K562 (cell line): ENCODE data around the gene HLA-E. TPM values are rescaled to one million over a fixed set of nuclear protein-coding genes. Genes with fewer than 3 reads are reported as not detected.

ENCODE experiments used
- ATAC-seq: fragments of 200-7000 bp; cut with Tn5 transposase; 3 replicates; pipeline ENCODE4 v1.9.1; 2020; ENCODE audit warnings: moderate library complexity
- BruUV-seq: library from RNA; stranded (reverse); fragments of 400-500 nt; replicated peaks from 2 replicates; lab custom pipeline; 2021; lab: Mats Ljungman, UMichigan
- CTCF ChIA-PET: fragments of 300-600 bp; formaldehyde crosslinking; extraction: SDS; loops from one replicate; lab custom pipeline; 2021; ENCODE audit warnings: low intra/inter-chr PET ratio; lab: Yijun Ruan, JAX
- POLR2A ChIA-PET: fragments of 300-600, 350-650 bp; sonication (Branson Sonifier 250); formaldehyde crosslinking; extraction: SDS; loops from one replicate; lab custom pipeline; 2021; ENCODE audit warnings: antibody characterized with exemption, inconsistent platforms; lab: Yijun Ruan, JAX
- DNase-seq, 4 experiments: peaks; one replicate each; pipeline versions ENCODE4 v3.0.0 to v3.0.0-alpha.2; 2011 to 2018; ENCODE audit warnings: low spot score in 3 of 4, mixed read lengths in 3 of 4; ENCODE audit errors: extremely low read depth in 1 of 4
- FAIRE-seq: peaks from 2 replicates; lab custom pipeline; 2011; peaks lifted over from hg19 to GRCh38; lab: Jason Lieb, UNC
- H2AFZ ChIP-seq: 2 replicates; pipeline ENCODE4 v1.6.0; 2011; ENCODE audit warnings: low read depth, low read length, control low read depth, inconsistent platforms
- H3K27ac ChIP-seq: fragments of 200-600 bp; 3 replicates; pipeline ENCODE4 v1.8.0; 2011; ENCODE audit warnings: low read depth, mild to moderate bottlenecking, control low read depth, inconsistent platforms, low read length, moderate library complexity, mixed read lengths; ENCODE audit errors: extremely low read depth
- H3K27me3 ChIP-seq, 2 experiments: fragments of 300-600 bp in 1 of 2; 2 replicates in 1 of 2; 3 replicates in 1 of 2; pipeline versions ENCODE4 v1.6.0 to v1.8.0; 2011; ENCODE audit warnings: inconsistent platforms in 2 of 2, low read length in 2 of 2, mild to moderate bottlenecking in 1 of 2, mixed read lengths in 1 of 2, moderate library complexity in 1 of 2; ENCODE audit not compliant: control insufficient read depth in 2 of 2, insufficient read depth in 2 of 2
- H3K36me3 ChIP-seq: fragments of 300-600 bp; 3 replicates; pipeline ENCODE4 v1.8.0; 2011; ENCODE audit warnings: mild to moderate bottlenecking, low read length, inconsistent platforms; ENCODE audit not compliant: control insufficient read depth, insufficient read depth
- H3K4me1 ChIP-seq, 2 experiments: fragments of 200-600 bp in 1 of 2; replicated peaks in 1 of 2; 2 replicates in 1 of 2; 3 replicates in 1 of 2; pipeline versions ENCODE4 v1.5.1 to v1.8.0; 2011; ENCODE audit warnings: inconsistent platforms in 2 of 2, low read length in 2 of 2, mild to moderate bottlenecking in 1 of 2, mixed read lengths in 1 of 2, moderate library complexity in 1 of 2; ENCODE audit not compliant: control insufficient read depth in 2 of 2, insufficient read depth in 2 of 2
- H3K4me2 ChIP-seq: 2 replicates; pipeline ENCODE4 v1.6.1; 2011; ENCODE audit warnings: low read length, control low read depth, inconsistent platforms, mixed read lengths; ENCODE audit not compliant: insufficient read depth
- H3K4me3 ChIP-seq: fragments of 200-600 bp; sonication (generic), shearing (Covaris generic); 2 replicates; pipeline ENCODE4 v1.5.1; 2016; ENCODE audit warnings: control low read depth, inconsistent platforms
- H3K79me2 ChIP-seq: fragments of 200-600 bp; 3 replicates; pipeline ENCODE4 v1.8.0; 2011; ENCODE audit warnings: low read length, inconsistent platforms; ENCODE audit not compliant: control insufficient read depth, insufficient read depth
- H3K9ac ChIP-seq, 2 experiments: 2 replicates each; pipeline versions ENCODE4 v1.6.0 to v1.6.1; 2011; ENCODE audit warnings: low read depth in 2 of 2, low read length in 2 of 2, control low read depth in 1 of 2, inconsistent platforms in 1 of 2, mild to moderate bottlenecking in 1 of 2, mixed read lengths in 1 of 2; ENCODE audit not compliant: insufficient read depth in 1 of 2
- H3K9me1 ChIP-seq: one replicate; pipeline ENCODE4 v1.6.0; 2011; ENCODE audit warnings: inconsistent platforms, mild to moderate bottlenecking, low read length, moderate library complexity; ENCODE audit not compliant: control insufficient read depth, insufficient read depth
- H3K9me3 ChIP-seq: replicated peaks from 2 replicates; pipeline ENCODE4 v1.5.1; 2011; ENCODE audit warnings: low read depth, low read length, inconsistent platforms; ENCODE audit not compliant: control insufficient read depth, insufficient read depth
- H4K20me1 ChIP-seq: replicated peaks from 2 replicates; pipeline ENCODE4 v1.6.1; 2011; ENCODE audit warnings: low read length, inconsistent platforms, mixed read lengths; ENCODE audit not compliant: control insufficient read depth, insufficient read depth
- ATF6 ChIP-seq: sonication (generic); formaldehyde crosslinking; IDR thresholded peaks from 2 replicates; pipeline ENCODE4 v1.4.0; 2020; ENCODE audit warnings: mild to moderate bottlenecking, missing genetic modification reagents
- U2AF2 ChIP-seq: fragments of 200-400 bp; formaldehyde crosslinking; optimal IDR thresholded peaks from 2 replicates; pipeline ENCODE3; 2017; ENCODE audit warnings: low read depth, mild to moderate bottlenecking, low read length
- ZNF717 ChIP-seq: fragments of 250-450 bp; sonication (Bioruptor Pico); IDR thresholded peaks from 2 replicates; pipeline ENCODE4 v1.5.0; 2021
- ZNF830 ChIP-seq: fragments of 250-450 bp; sonication (Bioruptor Pico); IDR thresholded peaks from 2 replicates; pipeline ENCODE4 v1.5.0; 2021; ENCODE audit warnings: mild to moderate bottlenecking
- WGBS: fragments of 100-300 bp; shearing (Covaris generic); methylation state at CpG from one replicate; pipeline ENCODE4 v1.1.6; 2016; ENCODE audit warnings: low coverage, mixed read lengths; ENCODE audit not compliant: insufficient coverage; ENCODE audit errors: missing lambda C conversion rate; 5-methylcytosine and 5-hydroxymethylcytosine counted together
- in situ Hi-C: fragments of 300-500 bp; cut with MboI; formaldehyde crosslinking; loops from 4 replicates; pipeline ENCODE4 v1.15.0; 2018; ENCODE audit warnings: inconsistent platforms, mixed read lengths
- intact Hi-C: fragments of 100-400 bp; cut with micrococcal nuclease; formaldehyde crosslinking; loops from 2 replicates; pipeline ENCODE4 v1.14.2; 2022
- polyA plus RNA-seq, 8 experiments: library from polyadenylated mRNA; depleted of rRNA in 4 of 8; stranded (reverse) in 5 of 8; unstranded in 3 of 8; fragments of >200 nt; fragmentation: Nextera tagmentation in 2 of 8; fragmentation: Illumina TruSeq in 1 of 8; extraction: Ambion mirVana in 2 of 8; extraction: Trizol in 1 of 8; gene quantifications; 2 replicates each; pipeline versions ENCODE4 v1.2.1 to v1.2.3, GENCODE V29; 2011 to 2014; ENCODE audit warnings: inconsistent platforms in 1 of 8, missing spikeins in 1 of 8
- total RNA-seq, 7 experiments: library from RNA; depleted of rRNA in 6 of 7; stranded (reverse); fragments of >200 nt in 6 of 7; fragmentation: Illumina TruSeq in 2 of 7; extraction: Trizol in 2 of 7; gene quantifications; 2 replicates each; pipeline versions ENCODE4 v1.2.1 to v1.2.3, GENCODE V29; 2011 to 2021; ENCODE audit warnings: low replicate concordance in 1 of 7
- TF ChIP-seq, protein P1 (sequence below), 2 experiments: IDR thresholded peaks; 2 replicates each; pipeline ENCODE4 v1.6.1; 2011; ENCODE audit warnings: borderline replicate concordance in 1 of 2, control low read depth in 1 of 2, low read depth in 1 of 2, low read length in 1 of 2, mild to moderate bottlenecking in 1 of 2, mixed read lengths in 1 of 2, moderate library complexity in 1 of 2; ENCODE audit not compliant: insufficient read depth in 1 of 2, insufficient read length in 1 of 2, poor library complexity in 1 of 2, severe bottlenecking in 1 of 2; ENCODE audit errors: extremely low read depth in 1 of 2

Gene HLA-E
- total and polyA plus RNA-seq, 9 of the 15 experiments (the other 6 are each of a cell fraction or from before 2014, with no cell fraction given) = 3.2 to 39.9 (median 26.8) TPM

DNA sequence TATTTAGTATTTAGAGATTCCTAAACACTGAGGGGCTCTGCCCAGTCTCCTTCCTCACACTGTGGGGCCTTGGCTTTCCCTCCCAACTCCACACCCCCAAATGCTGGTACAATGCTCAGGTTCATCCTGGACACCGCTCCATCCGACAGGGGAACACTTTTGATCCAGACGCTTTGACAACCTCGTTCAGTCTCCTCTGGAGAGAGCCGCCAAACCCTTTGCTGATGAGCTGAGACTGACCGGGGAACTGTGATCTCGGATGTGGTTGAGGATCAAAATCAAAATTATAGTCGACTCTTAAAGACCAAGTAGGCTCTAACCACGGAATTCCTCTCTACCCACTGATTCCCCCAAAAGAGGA, 38.8 kb upstream of the HLA-E start:
- no TSS peak for BruUV-seq
- no peak for FAIRE-seq
- Histone ChIP-seq H2AFZ (no peak overlapping the region), H3K9ac (no peak overlapping the region), H4K20me1 (no peaks in the 10 kb centered on the region; the same call in 1 of the 2 replicates), H3K9me1 (no peaks in the 10 kb centered on the region), H3K9me3 (no peaks in the 10 kb centered on the region), H3K27me3 (peaks cover 45 to 70% of the 10 kb centered on the region in 2 experiments), H3K79me2 (no peaks in the 10 kb centered on the region), H3K36me3 (no peaks in the 10 kb centered on the region), H3K27ac (no peak overlapping the region), H3K4me2 (no peak overlapping the region), H3K4me3 (no peak overlapping the region), H3K4me1 (peaks cover 0 to 20% of the 10 kb centered on the region in 2 experiments; a peak in 2 of 5 replicates)
- TF ChIP-seq ZNF830 (CRISPR knock-in tag) (no peak), U2AF2 (no peak), ZNF717 (no peak), ATF6 (no peak)
- TF ChIP-seq, protein P1, sequence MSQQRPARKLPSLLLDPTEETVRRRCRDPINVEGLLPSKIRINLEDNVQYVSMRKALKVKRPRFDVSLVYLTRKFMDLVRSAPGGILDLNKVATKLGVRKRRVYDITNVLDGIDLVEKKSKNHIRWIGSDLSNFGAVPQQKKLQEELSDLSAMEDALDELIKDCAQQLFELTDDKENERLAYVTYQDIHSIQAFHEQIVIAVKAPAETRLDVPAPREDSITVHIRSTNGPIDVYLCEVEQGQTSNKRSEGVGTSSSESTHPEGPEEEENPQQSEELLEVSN (IDR thresholded peaks at IDR 0.05; ENCODE audit: borderline replicate concordance in 1 of 2, extremely low read depth in 1 of 2, insufficient read depth in 1 of 2, insufficient read length in 1 of 2, low read depth in 1 of 2, low read length in 1 of 2, poor library complexity in 1 of 2, severe bottlenecking in 1 of 2) = no peak
- CTCF ChIA-PET = no interaction called here
- in situ Hi-C loops = no loop called here
- intact Hi-C loops = loop anchor here (5.0 kb wide), 2 partner anchors 93 to 213 kb away; no protein-coding TSS in a partner anchor
- DNase-seq = no peak
- POLR2A ChIA-PET = interaction anchor here (0.6 to 0.7 kb wide), 2 partner anchors 59 to 105 kb away, joined by 3 to 4 read pairs; no protein-coding TSS in a partner anchor
- WGBS = under 1% methylated on average over 9 of the region's 9 CpGs
- no peak for ATAC-seq
